HG03175 (cell line): ENCODE results near the gene HNF1A.

Experiments used
- ATAC-seq: cut with Tn5 transposase; IDR thresholded peaks from one replicate; pipeline ENCODE4 v1.9.1; 2021; ENCODE audit warnings: mild to moderate bottlenecking, moderate library complexity; ENCODE audit not compliant: unreplicated experiment

HNF1A gene

GRCh38 chr12:121008347-121009098 is 30.2 kb downstream of the HNF1A start:
- no peak for ATAC-seq

GRCh38 chr12:121009741-121010140 is 31.4 kb downstream of the HNF1A start:
- ATAC-seq: no peak

GRCh38 chr12:121010860-121011259 is 32.5 kb downstream of the HNF1A start:
- ATAC-seq: no peak

GRCh38 chr12:121011820-121012219 is 33.5 kb downstream of the HNF1A start:
- no peak for ATAC-seq

GRCh38 chr12:121013715-121014114 is 35.4 kb downstream of the HNF1A start:
- ATAC-seq: no peak

GRCh38 chr12:121015825-121016766 is 37.8 kb downstream of the HNF1A start, which contains the start of gene C12orf43:
TSS of gene C12orf43 (minus strand) at chr12:121016487. CDS start at chr12:121016474, 13 bp downstream.
- peak; percentile 97 for ATAC-seq

GRCh38 chr12:121017966-121018491 is 39.7 kb downstream of the HNF1A start:
- ATAC-seq: no peak

- no peak for ATAC-seq
Observed at GRCh38 chr12:121018860-121019617, 40.7 kb downstream of the HNF1A start.

GRCh38 chr12:121021754-121022153 is 43.4 kb downstream of the HNF1A start:
- ATAC-seq: no peak

- no peak for ATAC-seq
Observed at GRCh38 chr12:121022713-121023112, 44.4 kb downstream of the HNF1A start.

- no peak for ATAC-seq
Observed at GRCh38 chr12:121023799-121024198, 45.5 kb downstream of the HNF1A start.

- ATAC-seq: no peak
Observed at GRCh38 chr12:121025442-121026226, 47.3 kb downstream of the HNF1A start.

- ATAC-seq: no peak
Observed at GRCh38 chr12:121026274-121027045, 48.1 kb downstream of the HNF1A start.

GRCh38 chr12:121030576-121031212 is 52.4 kb downstream of the HNF1A start:
- ATAC-seq: no peak

GRCh38 chr12:121033625-121034349 is 55.4 kb downstream of the HNF1A start:
- ATAC-seq: no peak

GRCh38 chr12:121034616-121035305 is 56.4 kb downstream of the HNF1A start:
- ATAC-seq: no peak

GRCh38 chr12:121036810-121037326 is 58.5 kb downstream of the HNF1A start:
- no peak for ATAC-seq
